HL-60 (cell line): ENCODE results near the gene AHRR.

ENCODE experiments used
- CTCF ChIP-seq: IDR thresholded peaks from one replicate; pipeline ENCODE4 v1.5.1; 2011; ENCODE audit warnings: low read length, control low read depth, inconsistent platforms; ENCODE audit not compliant: insufficient read depth
- GABPA ChIP-seq: IDR thresholded peaks from 2 replicates; pipeline ENCODE4 v1.6.1; 2012; ENCODE audit warnings: low read depth
- POLR2AphosphoS5 ChIP-seq: IDR thresholded peaks from 2 replicates; pipeline ENCODE4 v1.6.1; 2012; ENCODE audit warnings: low read depth
- TF ChIP-seq, protein P1 (sequence below): IDR thresholded peaks from 2 replicates; pipeline ENCODE4 v1.6.1; 2012; ENCODE audit warnings: low read depth; ENCODE audit not compliant: insufficient replicate concordance

DNA sequence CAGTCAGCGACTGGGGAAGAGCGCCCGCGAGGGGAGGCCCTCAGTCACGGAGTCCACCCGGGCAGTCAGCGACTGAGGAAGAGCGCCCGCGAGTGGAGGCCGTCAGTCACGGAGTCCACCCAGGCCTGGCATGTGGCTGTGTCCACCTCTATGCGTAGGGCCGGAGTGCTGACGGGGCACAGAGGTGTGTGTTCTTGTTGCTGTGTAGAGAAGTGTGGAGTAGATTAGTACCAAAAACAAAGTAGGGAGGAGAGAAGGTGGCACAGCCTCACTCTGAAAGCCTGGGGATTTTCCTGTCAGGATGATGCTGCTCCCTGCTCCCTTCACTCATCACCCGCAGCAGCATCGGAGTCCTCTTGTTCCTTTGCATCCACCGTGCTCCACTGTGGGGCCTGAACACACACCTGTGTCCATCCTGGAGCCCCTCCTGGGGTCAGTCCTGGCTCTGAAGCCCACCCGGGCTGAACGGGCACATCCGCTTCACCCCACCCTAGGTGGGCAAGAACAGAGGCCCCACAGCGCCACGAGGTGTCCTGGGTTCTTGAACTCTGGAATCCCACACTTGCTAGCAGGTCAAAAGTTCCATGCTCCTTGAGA lies 37.9 kb downstream of the AHRR start:
- TF ChIP-seq, protein P1, sequence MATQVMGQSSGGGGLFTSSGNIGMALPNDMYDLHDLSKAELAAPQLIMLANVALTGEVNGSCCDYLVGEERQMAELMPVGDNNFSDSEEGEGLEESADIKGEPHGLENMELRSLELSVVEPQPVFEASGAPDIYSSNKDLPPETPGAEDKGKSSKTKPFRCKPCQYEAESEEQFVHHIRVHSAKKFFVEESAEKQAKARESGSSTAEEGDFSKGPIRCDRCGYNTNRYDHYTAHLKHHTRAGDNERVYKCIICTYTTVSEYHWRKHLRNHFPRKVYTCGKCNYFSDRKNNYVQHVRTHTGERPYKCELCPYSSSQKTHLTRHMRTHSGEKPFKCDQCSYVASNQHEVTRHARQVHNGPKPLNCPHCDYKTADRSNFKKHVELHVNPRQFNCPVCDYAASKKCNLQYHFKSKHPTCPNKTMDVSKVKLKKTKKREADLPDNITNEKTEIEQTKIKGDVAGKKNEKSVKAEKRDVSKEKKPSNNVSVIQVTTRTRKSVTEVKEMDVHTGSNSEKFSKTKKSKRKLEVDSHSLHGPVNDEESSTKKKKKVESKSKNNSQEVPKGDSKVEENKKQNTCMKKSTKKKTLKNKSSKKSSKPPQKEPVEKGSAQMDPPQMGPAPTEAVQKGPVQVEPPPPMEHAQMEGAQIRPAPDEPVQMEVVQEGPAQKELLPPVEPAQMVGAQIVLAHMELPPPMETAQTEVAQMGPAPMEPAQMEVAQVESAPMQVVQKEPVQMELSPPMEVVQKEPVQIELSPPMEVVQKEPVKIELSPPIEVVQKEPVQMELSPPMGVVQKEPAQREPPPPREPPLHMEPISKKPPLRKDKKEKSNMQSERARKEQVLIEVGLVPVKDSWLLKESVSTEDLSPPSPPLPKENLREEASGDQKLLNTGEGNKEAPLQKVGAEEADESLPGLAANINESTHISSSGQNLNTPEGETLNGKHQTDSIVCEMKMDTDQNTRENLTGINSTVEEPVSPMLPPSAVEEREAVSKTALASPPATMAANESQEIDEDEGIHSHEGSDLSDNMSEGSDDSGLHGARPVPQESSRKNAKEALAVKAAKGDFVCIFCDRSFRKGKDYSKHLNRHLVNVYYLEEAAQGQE, result no peak
- TF ChIP-seq CTCF (no peak), POLR2AphosphoS5 (no peak), GABPA (no peak)
